WTC11 (cell line): Measurements from ENCODE around the gene FAM240B. TPM values are rescaled to one million over a fixed set of nuclear protein-coding genes. Genes with fewer than 3 reads are reported as not detected.

Source experiments
- ATAC-seq: fragments of 200-7000 bp; cut with Tn5 transposase; 2 replicates; pipeline ENCODE4 v1.10.0; 2021; ENCODE audit warnings: mild to moderate bottlenecking, moderate library complexity
- CTCF ChIA-PET: fragments of 300-600 bp; sonication (Branson Sonifier 250); formaldehyde crosslinking; loops from one replicate; lab custom pipeline; 2021; ENCODE audit warnings: antibody characterized with exemption; lab: Charles Lee
- POLR2A ChIA-PET: fragments of 350-600 bp; sonication (Branson Sonifier 250); formaldehyde crosslinking; loops from one replicate; lab custom pipeline; 2021; ENCODE audit warnings: antibody characterized with exemption; lab: Charles Lee
- DNase-seq: peaks from one replicate; pipeline ENCODE4 v3.0.0; 2021; ENCODE audit warnings: low spot score
- H3K27ac Mint-ChIP-seq: 2 replicates; pipeline ENCODE4 v1.8.0; 2021; ENCODE audit warnings: mixed read lengths
- H3K27me3 Mint-ChIP-seq: 2 replicates; pipeline ENCODE4 v1.8.0; 2021; ENCODE audit warnings: low read depth, mild to moderate bottlenecking, moderate library complexity, mixed read lengths
- H3K36me3 Mint-ChIP-seq: 2 replicates; pipeline ENCODE4 v1.8.0; 2021; ENCODE audit warnings: mixed read lengths
- H3K4me1 Mint-ChIP-seq: 2 replicates; pipeline ENCODE4 v1.8.0; 2022; ENCODE audit warnings: mixed read lengths
- H3K4me3 Mint-ChIP-seq: 2 replicates; pipeline ENCODE4 v1.8.0; 2021; ENCODE audit warnings: mild to moderate bottlenecking, moderate library complexity, mixed read lengths
- H3K9me3 Mint-ChIP-seq: 2 replicates; pipeline ENCODE4 v1.8.0; 2021; ENCODE audit warnings: mixed read lengths
- CDX4 ChIP-seq: fragments of 250-450 bp; sonication (Bioruptor Pico); IDR thresholded peaks from 2 replicates; pipeline ENCODE4 v1.9.0; 2021; ENCODE audit warnings: moderate library complexity, mild to moderate bottlenecking, inconsistent platforms, borderline replicate concordance
- CREB1 ChIP-seq: sonication (generic); formaldehyde crosslinking; IDR thresholded peaks from 2 replicates; pipeline ENCODE4 v1.8.0; 2023; ENCODE audit warnings: mild to moderate bottlenecking, missing genetic modification reagents
- EMX1 ChIP-seq: fragments of 250-450 bp; sonication (Bioruptor Pico); IDR thresholded peaks from 2 replicates; pipeline ENCODE4 v1.8.0; 2021; ENCODE audit warnings: mild to moderate bottlenecking
- ESRRA ChIP-seq: sonication (generic); formaldehyde crosslinking; IDR thresholded peaks from 2 replicates; pipeline ENCODE4 v1.8.1; 2022; ENCODE audit warnings: mild to moderate bottlenecking, missing genetic modification reagents, borderline replicate concordance
- ETV6 ChIP-seq: sonication (generic); formaldehyde crosslinking; IDR thresholded peaks from 2 replicates; pipeline ENCODE4 v1.8.1; 2022; ENCODE audit warnings: mild to moderate bottlenecking, missing genetic modification reagents
- FOXK1 ChIP-seq: sonication (generic); formaldehyde crosslinking; IDR thresholded peaks from 2 replicates; pipeline ENCODE4 v1.8.0; 2022; ENCODE audit warnings: mild to moderate bottlenecking, moderate library complexity, missing genetic modification reagents
- GABPB1 ChIP-seq: sonication (generic); formaldehyde crosslinking; IDR thresholded peaks from 2 replicates; pipeline ENCODE4 v1.8.1; 2023; ENCODE audit warnings: mild to moderate bottlenecking, missing genetic modification reagents
- GRHL2 ChIP-seq: fragments of 250-450 bp; sonication (Bioruptor Pico); IDR thresholded peaks from 2 replicates; pipeline ENCODE4 v1.8.0; 2022; ENCODE audit warnings: mild to moderate bottlenecking, moderate library complexity; ENCODE audit not compliant: insufficient replicate concordance, severe bottlenecking
- HMGA2 ChIP-seq: fragments of 250-450 bp; sonication (Bioruptor Pico); IDR thresholded peaks from 2 replicates; pipeline ENCODE4 v1.4.0; 2021; ENCODE audit warnings: mild to moderate bottlenecking, moderate library complexity
- IRF1 ChIP-seq: sonication (generic); formaldehyde crosslinking; IDR thresholded peaks from 2 replicates; pipeline ENCODE4 v1.8.0; 2023; ENCODE audit warnings: missing genetic modification reagents
- JUN ChIP-seq: sonication (generic); formaldehyde crosslinking; IDR thresholded peaks from 2 replicates; pipeline ENCODE4 v1.8.0; 2023; ENCODE audit warnings: mild to moderate bottlenecking, missing genetic modification reagents
- MYBL2 ChIP-seq: sonication (generic); formaldehyde crosslinking; IDR thresholded peaks from 2 replicates; pipeline ENCODE4 v1.8.1; 2023; ENCODE audit warnings: mild to moderate bottlenecking, moderate library complexity, missing genetic modification reagents
- NFYB ChIP-seq: sonication (generic); formaldehyde crosslinking; conservative IDR thresholded peaks from 2 replicates; pipeline ENCODE4 v1.8.0; 2022; ENCODE audit warnings: low read depth, missing genetic modification reagents
- SMAD3 ChIP-seq: sonication (generic); formaldehyde crosslinking; IDR thresholded peaks from 2 replicates; pipeline ENCODE4 v1.8.0; 2022; ENCODE audit warnings: missing genetic modification reagents, mild to moderate bottlenecking, borderline replicate concordance
- SOX15 ChIP-seq: fragments of 250-450 bp; sonication (Bioruptor Pico); IDR thresholded peaks from 2 replicates; pipeline ENCODE4 v1.9.0; 2021; ENCODE audit warnings: mild to moderate bottlenecking
- TP53 ChIP-seq: sonication (generic); formaldehyde crosslinking; IDR thresholded peaks from 2 replicates; pipeline ENCODE4 v1.8.1; 2023; ENCODE audit warnings: mild to moderate bottlenecking, missing genetic modification reagents
- ZNF121 ChIP-seq: sonication (generic); formaldehyde crosslinking; IDR thresholded peaks from 2 replicates; pipeline ENCODE4 v1.8.0; 2023; ENCODE audit warnings: missing genetic modification reagents
- ZNF396 ChIP-seq: fragments of 250-450 bp; sonication (Bioruptor Pico); IDR thresholded peaks from 2 replicates; pipeline ENCODE4 v1.8.0; 2021; ENCODE audit warnings: mild to moderate bottlenecking, moderate library complexity, borderline replicate concordance
- ZNF423 ChIP-seq: fragments of 250-450 bp; sonication (Bioruptor Pico); IDR thresholded peaks from 2 replicates; pipeline ENCODE4 v2.1.2; 2022; ENCODE audit warnings: mild to moderate bottlenecking, moderate library complexity
- ZNF512 ChIP-seq: sonication (generic); formaldehyde crosslinking; IDR thresholded peaks from 2 replicates; pipeline ENCODE4 v1.8.1; 2022; ENCODE audit warnings: missing genetic modification reagents, borderline replicate concordance
- total RNA-seq: library from RNA; stranded (reverse); gene quantifications from 3 replicates; pipeline ENCODE4 v1.2.3, GENCODE V29; 2021
- TF ChIP-seq, protein P1 (sequence below): sonication (generic); formaldehyde crosslinking; IDR thresholded peaks from 2 replicates; pipeline ENCODE4 v1.8.0; 2022; ENCODE audit warnings: missing genetic modification reagents

Gene FAM240B
- total RNA-seq, 1 experiment from 2014 or later, result not detected

- H3K4me3 Mint-ChIP-seq, result no peak overlapping the region
- H3K27me3 Mint-ChIP-seq, result peaks cover 4% of the 10 kb centered on the region
- 0 out of 2 replicates have a peak, but pooled peaks cover 5% of the 10 kb centered on the region for H3K9me3 Mint-ChIP-seq
- no peak for TF ChIP-seq ZNF121 (CRISPR knock-in tag)
- no peak for TF ChIP-seq CDX4 (CRISPR knock-in tag)
- no peak for TF ChIP-seq SMAD3 (CRISPR knock-in tag)
- no peak for TF ChIP-seq SOX15 (CRISPR knock-in tag)
- no peak for TF ChIP-seq JUN
- no peak for TF ChIP-seq ETV6 (CRISPR knock-in tag)
- TF ChIP-seq FOXK1 (CRISPR knock-in tag), result no peak
- no peak for TF ChIP-seq GABPB1 (CRISPR knock-in tag)
- no peak for TF ChIP-seq EMX1 (CRISPR knock-in tag)
- no peak for TF ChIP-seq TP53 (CRISPR knock-in tag)
- TF ChIP-seq NFYB (CRISPR knock-in tag), result no peak
- TF ChIP-seq MYBL2 (CRISPR knock-in tag), result no peak
- no peak for TF ChIP-seq IRF1 (CRISPR knock-in tag)
- no peak for TF ChIP-seq ZNF396 (CRISPR knock-in tag)
- no peak for TF ChIP-seq ZNF423 (CRISPR knock-in tag)
- no peak for TF ChIP-seq CREB1 (CRISPR knock-in tag)
- TF ChIP-seq GRHL2 (CRISPR knock-in tag), result no peak
- TF ChIP-seq, protein P1, sequence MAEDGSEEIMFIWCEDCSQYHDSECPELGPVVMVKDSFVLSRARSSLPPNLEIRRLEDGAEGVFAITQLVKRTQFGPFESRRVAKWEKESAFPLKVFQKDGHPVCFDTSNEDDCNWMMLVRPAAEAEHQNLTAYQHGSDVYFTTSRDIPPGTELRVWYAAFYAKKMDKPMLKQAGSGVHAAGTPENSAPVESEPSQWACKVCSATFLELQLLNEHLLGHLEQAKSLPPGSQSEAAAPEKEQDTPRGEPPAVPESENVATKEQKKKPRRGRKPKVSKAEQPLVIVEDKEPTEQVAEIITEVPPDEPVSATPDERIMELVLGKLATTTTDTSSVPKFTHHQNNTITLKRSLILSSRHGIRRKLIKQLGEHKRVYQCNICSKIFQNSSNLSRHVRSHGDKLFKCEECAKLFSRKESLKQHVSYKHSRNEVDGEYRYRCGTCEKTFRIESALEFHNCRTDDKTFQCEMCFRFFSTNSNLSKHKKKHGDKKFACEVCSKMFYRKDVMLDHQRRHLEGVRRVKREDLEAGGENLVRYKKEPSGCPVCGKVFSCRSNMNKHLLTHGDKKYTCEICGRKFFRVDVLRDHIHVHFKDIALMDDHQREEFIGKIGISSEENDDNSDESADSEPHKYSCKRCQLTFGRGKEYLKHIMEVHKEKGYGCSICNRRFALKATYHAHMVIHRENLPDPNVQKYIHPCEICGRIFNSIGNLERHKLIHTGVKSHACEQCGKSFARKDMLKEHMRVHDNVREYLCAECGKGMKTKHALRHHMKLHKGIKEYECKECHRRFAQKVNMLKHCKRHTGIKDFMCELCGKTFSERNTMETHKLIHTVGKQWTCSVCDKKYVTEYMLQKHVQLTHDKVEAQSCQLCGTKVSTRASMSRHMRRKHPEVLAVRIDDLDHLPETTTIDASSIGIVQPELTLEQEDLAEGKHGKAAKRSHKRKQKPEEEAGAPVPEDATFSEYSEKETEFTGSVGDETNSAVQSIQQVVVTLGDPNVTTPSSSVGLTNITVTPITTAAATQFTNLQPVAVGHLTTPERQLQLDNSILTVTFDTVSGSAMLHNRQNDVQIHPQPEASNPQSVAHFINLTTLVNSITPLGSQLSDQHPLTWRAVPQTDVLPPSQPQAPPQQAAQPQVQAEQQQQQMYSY (CRISPR knock-in tag), result no peak
- no peak for ATAC-seq
- peak overlapping the region; percentile 62; the same call in 1 of the 2 replicates for H3K27ac Mint-ChIP-seq
- no peak for DNase-seq
- no peaks in the 10 kb centered on the region for H3K36me3 Mint-ChIP-seq
- CTCF ChIA-PET, result interaction anchor here (0.6 to 1.3 kb wide), 3 partner anchors 10 to 964 kb away, joined by 3 to 5 read pairs (median 5); no protein-coding TSS in a partner anchor
- H3K4me1 Mint-ChIP-seq, result peaks cover 49% of the 10 kb centered on the region
- POLR2A ChIA-PET, result no interaction called here
These were observed 44.1 kb downstream of the FAM240B start for GRCh38 chr9:38675831-38676230.

GRCh38 chr9:38675211-38675610, 44.7 kb downstream of the FAM240B start:
- H3K27ac Mint-ChIP-seq, result no peak overlapping the region
- peaks cover 53% of the 10 kb centered on the region for H3K4me1 Mint-ChIP-seq
- ChIA-PET CTCF (no interaction called here), POLR2A (no interaction called here)
- DNase-seq (no peak), ATAC-seq (no peak)
- H3K9me3 Mint-ChIP-seq, result 0 out of 2 replicates have a peak, but pooled peaks cover 5% of the 10 kb centered on the region
- H3K4me3 Mint-ChIP-seq, result no peak overlapping the region
- no peaks in the 10 kb centered on the region for H3K36me3 Mint-ChIP-seq
- no peak for TF ChIP-seq ZNF512 (CRISPR knock-in tag)
- no peak for TF ChIP-seq HMGA2
- no peak for TF ChIP-seq ESRRA (CRISPR knock-in tag)
- H3K27me3 Mint-ChIP-seq, result peaks cover 4% of the 10 kb centered on the region
